ENCODE results near the gene RNF152.

- TF ChIP-seq POLR2A (IDR thresholded peaks at IDR 0.05) = no peak
- no peak for TF ChIP-seq CTCF (IDR thresholded peaks at IDR 0.05)
These were observed 75.7 kb downstream of the RNF152 start for GRCh38 chr18:61817086-61817485.
